HG03064 (cell line): ENCODE data around the gene FBXL17.

Experiments used
- ATAC-seq: cut with Tn5 transposase; IDR thresholded peaks from one replicate; pipeline ENCODE4 v1.9.1; 2021; ENCODE audit warnings: low read depth; ENCODE audit not compliant: unreplicated experiment

FBXL17 gene

GRCh38 chr5:108257996-108258395 lies 123.9 kb downstream of the FBXL17 start:
- no peak for ATAC-seq

GRCh38 chr5:108255468-108255867 lies 126.4 kb downstream of the FBXL17 start:
- ATAC-seq = no peak

- no peak for ATAC-seq
Measured at GRCh38 chr5:108251350-108251749, 130.5 kb downstream of the FBXL17 start.

GRCh38 chr5:108249785-108250426 lies 132.0 kb downstream of the FBXL17 start:
- ATAC-seq = no peak

- ATAC-seq = no peak
Measured at GRCh38 chr5:108249095-108249784, 132.7 kb downstream of the FBXL17 start.

GRCh38 chr5:108238936-108239887 lies 142.7 kb downstream of the FBXL17 start:
- no peak for ATAC-seq

GRCh38 chr5:108238461-108238860 lies 143.4 kb downstream of the FBXL17 start:
- no peak for ATAC-seq

- no peak for ATAC-seq
Measured at GRCh38 chr5:108233617-108234155, 148.2 kb downstream of the FBXL17 start.

- no peak for ATAC-seq
Measured at GRCh38 chr5:108232805-108233204, 149.1 kb downstream of the FBXL17 start.

GRCh38 chr5:108222011-108222410 lies 159.9 kb downstream of the FBXL17 start:
- no peak for ATAC-seq

- no peak for ATAC-seq
Measured at GRCh38 chr5:108220834-108221233, 161.1 kb downstream of the FBXL17 start.

- no peak for ATAC-seq
Measured at GRCh38 chr5:108216890-108217289, 165.0 kb downstream of the FBXL17 start.

GRCh38 chr5:108214857-108215256 lies 167.0 kb downstream of the FBXL17 start:
- no peak for ATAC-seq

GRCh38 chr5:108212775-108213346 lies 169.0 kb downstream of the FBXL17 start:
- no peak for ATAC-seq

- ATAC-seq = no peak
Measured at GRCh38 chr5:108206707-108207106, 175.2 kb downstream of the FBXL17 start.

GRCh38 chr5:108201721-108202120 lies 180.2 kb downstream of the FBXL17 start:
- ATAC-seq = no peak

- no peak for ATAC-seq
Measured at GRCh38 chr5:108196276-108196675, 185.6 kb downstream of the FBXL17 start.

GRCh38 chr5:108193021-108193795 lies 188.7 kb downstream of the FBXL17 start:
- no peak for ATAC-seq

GRCh38 chr5:108184940-108185339 lies 197.0 kb downstream of the FBXL17 start:
- no peak for ATAC-seq

GRCh38 chr5:108181975-108182374 lies 199.9 kb downstream of the FBXL17 start:
- no peak for ATAC-seq
